Suprapubic skin (tissue), 4 donors: ENCODE results near the gene TRPM6. TPM values are rescaled to one million over a fixed set of nuclear protein-coding genes. Genes with fewer than 3 reads are reported as not detected.

Experiments used
- DNase-seq, 2 donors: peaks; one replicate each; pipeline ENCODE4 v3.0.0-alpha.2; 2019; ENCODE audit warnings: low spot score in 2 of 2
- H3K27ac ChIP-seq: fragments of 200-600 bp; sonication (generic); one replicate; pipeline ENCODE4 v1.5.1; 2019
- H3K27me3 ChIP-seq: fragments of 200-600 bp; sonication (generic); one replicate; pipeline ENCODE4 v1.5.1; 2019
- H3K36me3 ChIP-seq: fragments of 200-600 bp; sonication (generic); one replicate; pipeline ENCODE4 v1.5.1; 2019
- H3K4me1 ChIP-seq: fragments of 200-600 bp; sonication (generic); one replicate; pipeline ENCODE4 v1.5.1; 2019
- H3K4me3 ChIP-seq: fragments of 200-600 bp; sonication (generic); one replicate; pipeline ENCODE4 v1.5.1; 2019; ENCODE audit warnings: mild to moderate bottlenecking
- H3K9me3 ChIP-seq: fragments of 200-600 bp; sonication (generic); one replicate; pipeline ENCODE4 v1.5.1; 2019
- EP300 ChIP-seq: sonication (generic); formaldehyde crosslinking; IDR thresholded peaks from one replicate; pipeline ENCODE4 v1.6.1; 2017; ENCODE audit warnings: antibody characterized with exemption
- POLR2A ChIP-seq, 2 donors: fragments of 450-650 bp; IDR thresholded peaks; one replicate each; pipeline ENCODE4 v1.6.1; 2017; ENCODE audit warnings: antibody characterized with exemption in 2 of 2, mild to moderate bottlenecking in 2 of 2, moderate library complexity in 2 of 2
- POLR2AphosphoS5 ChIP-seq, 3 donors: sonication (generic); formaldehyde crosslinking; IDR thresholded peaks; one replicate each; pipeline ENCODE4 v1.6.1; 2017; ENCODE audit warnings: antibody characterized with exemption in 3 of 3
- WGBS: methylation state at CpG from one replicate; pipeline ENCODE4 v1.1.5; 2018; 5-methylcytosine and 5-hydroxymethylcytosine counted together
- total RNA-seq, 4 donors: library from RNA; depleted of rRNA; stranded (reverse); fragments of >200 nt; gene quantifications; one replicate each; pipeline ENCODE4 v1.1.0, GENCODE V29; 2016
- TF ChIP-seq, protein P1 (sequence below), 2 donors: fragments of 200-600 bp in 1 of 2; fragments of 450-650 bp in 1 of 2; sonication (generic) in 1 of 2; IDR thresholded peaks; one replicate each; pipeline ENCODE4 v1.5.1; 2016 to 2019; ENCODE audit warnings: antibody characterized with exemption in 2 of 2, mild to moderate bottlenecking in 1 of 2, moderate library complexity in 1 of 2

TRPM6 gene
- total RNA-seq, 4 donors from 2014 or later = 0.53 to 1.6 (median 1.0) TPM

DNA sequence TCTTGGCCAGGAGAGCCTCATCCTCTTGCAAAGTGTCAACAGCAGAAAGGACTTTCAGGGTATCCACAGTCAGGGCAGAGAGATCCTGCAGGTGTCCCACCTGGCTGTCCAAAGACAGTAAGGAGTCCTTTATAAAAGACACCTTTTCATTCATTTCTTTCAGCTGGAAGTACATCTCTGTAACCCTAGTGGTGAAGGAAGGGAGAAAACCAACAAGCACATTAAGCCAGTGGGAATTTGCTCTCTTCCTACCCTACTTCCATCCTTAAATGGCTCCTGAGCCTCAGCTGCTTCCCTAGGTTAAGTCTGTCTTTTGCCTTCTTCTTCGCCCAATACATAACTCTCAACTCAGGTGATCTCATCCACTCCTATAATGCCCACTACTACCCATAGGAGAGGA is 124.8 kb downstream of the TRPM6 start:
- no peak overlapping the region for H3K27ac ChIP-seq
- no peak overlapping the region for H3K4me3 ChIP-seq
- no peaks in the 10 kb centered on the region for H3K4me1 ChIP-seq
- no peaks in the 10 kb centered on the region for H3K36me3 ChIP-seq
- no peak for DNase-seq
- H3K27me3 ChIP-seq = no peaks in the 10 kb centered on the region
- 100% methylated on average over 1 of the region's 1 CpG for WGBS
- TF ChIP-seq, protein P1, sequence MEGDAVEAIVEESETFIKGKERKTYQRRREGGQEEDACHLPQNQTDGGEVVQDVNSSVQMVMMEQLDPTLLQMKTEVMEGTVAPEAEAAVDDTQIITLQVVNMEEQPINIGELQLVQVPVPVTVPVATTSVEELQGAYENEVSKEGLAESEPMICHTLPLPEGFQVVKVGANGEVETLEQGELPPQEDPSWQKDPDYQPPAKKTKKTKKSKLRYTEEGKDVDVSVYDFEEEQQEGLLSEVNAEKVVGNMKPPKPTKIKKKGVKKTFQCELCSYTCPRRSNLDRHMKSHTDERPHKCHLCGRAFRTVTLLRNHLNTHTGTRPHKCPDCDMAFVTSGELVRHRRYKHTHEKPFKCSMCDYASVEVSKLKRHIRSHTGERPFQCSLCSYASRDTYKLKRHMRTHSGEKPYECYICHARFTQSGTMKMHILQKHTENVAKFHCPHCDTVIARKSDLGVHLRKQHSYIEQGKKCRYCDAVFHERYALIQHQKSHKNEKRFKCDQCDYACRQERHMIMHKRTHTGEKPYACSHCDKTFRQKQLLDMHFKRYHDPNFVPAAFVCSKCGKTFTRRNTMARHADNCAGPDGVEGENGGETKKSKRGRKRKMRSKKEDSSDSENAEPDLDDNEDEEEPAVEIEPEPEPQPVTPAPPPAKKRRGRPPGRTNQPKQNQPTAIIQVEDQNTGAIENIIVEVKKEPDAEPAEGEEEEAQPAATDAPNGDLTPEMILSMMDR (IDR thresholded peaks at IDR 0.05) = no peak
- TF ChIP-seq POLR2AphosphoS5 (IDR thresholded peaks at IDR 0.05) = no peak
- no peak for TF ChIP-seq EP300
- TF ChIP-seq POLR2A (IDR thresholded peaks at IDR 0.05) = no peak
- H3K9me3 ChIP-seq = no peaks in the 10 kb centered on the region

DNA sequence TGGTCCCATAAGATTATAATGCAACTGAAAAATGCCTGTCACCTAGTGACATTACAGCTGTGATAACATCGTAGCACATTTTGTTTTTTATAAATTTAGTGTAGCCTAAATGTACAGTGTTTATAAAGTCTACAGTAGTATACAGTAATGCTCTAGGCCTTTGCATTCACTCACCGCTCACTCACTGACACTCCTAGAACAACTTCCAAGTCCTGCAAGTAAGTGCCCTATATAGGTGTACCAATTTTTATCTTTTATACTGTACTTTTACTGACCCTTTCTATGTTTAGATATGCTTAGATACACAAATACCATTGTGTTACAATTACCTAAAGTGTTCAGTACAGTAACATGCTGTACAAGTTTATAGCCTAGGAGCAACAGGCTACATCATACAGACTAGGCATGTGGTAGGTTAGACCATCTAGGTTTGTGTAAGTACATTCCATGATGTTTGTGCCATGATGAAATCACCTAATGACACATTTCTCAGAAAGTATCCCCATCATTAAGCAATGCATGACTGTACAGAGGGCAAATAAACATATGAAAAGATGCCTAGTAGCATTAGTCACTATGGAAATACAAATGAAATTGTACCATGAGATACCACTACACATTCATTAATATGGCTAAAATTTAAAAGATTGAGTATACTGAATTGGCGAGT is 127.6 kb downstream of the TRPM6 start:
- no peaks in the 10 kb centered on the region for H3K27me3 ChIP-seq
- no peaks in the 10 kb centered on the region for H3K4me1 ChIP-seq
- H3K27ac ChIP-seq = no peak overlapping the region
- no peak overlapping the region for H3K4me3 ChIP-seq
- no peaks in the 10 kb centered on the region for H3K9me3 ChIP-seq
- WGBS = 94% methylated on average over 3 of the region's 3 CpGs
- no peak for DNase-seq
- TF ChIP-seq, protein P1 (IDR thresholded peaks at IDR 0.05) = no peak
- TF ChIP-seq POLR2AphosphoS5 (IDR thresholded peaks at IDR 0.05) = no peak
- TF ChIP-seq POLR2A (IDR thresholded peaks at IDR 0.05) = no peak
- TF ChIP-seq EP300 = no peak
- H3K36me3 ChIP-seq = no peaks in the 10 kb centered on the region

DNA sequence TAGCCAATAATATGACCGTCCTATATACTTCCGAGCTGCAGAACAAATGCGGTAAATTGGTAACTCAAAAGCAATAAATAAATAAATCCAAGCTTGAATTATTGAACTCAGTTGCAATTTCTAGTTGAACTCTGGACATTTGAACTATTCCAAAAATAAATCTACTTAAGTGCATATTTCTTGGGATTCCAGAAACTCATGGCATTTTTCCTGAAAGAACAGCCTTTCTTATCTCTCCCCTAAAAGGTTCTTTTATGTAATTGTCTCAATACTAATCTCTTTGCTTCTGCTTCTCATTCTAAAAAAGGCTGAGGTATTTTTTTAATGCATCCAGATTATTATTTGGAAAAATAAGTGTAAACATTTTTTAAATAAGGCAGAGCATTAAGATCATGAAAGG is 131.7 kb downstream of the TRPM6 start:
- 92% methylated on average over 3 of the region's 3 CpGs for WGBS
- no peak for DNase-seq
- H3K4me1 ChIP-seq = no peaks in the 10 kb centered on the region
- H3K27ac ChIP-seq = no peak overlapping the region
- TF ChIP-seq POLR2A (IDR thresholded peaks at IDR 0.05) (no peak), POLR2AphosphoS5 (IDR thresholded peaks at IDR 0.05) (no peak), EP300 (no peak)
- TF ChIP-seq, protein P1 (IDR thresholded peaks at IDR 0.05) = no peak
- H3K27me3 ChIP-seq = no peaks in the 10 kb centered on the region
- H3K4me3 ChIP-seq = no peak overlapping the region
- H3K36me3 ChIP-seq = no peaks in the 10 kb centered on the region
- H3K9me3 ChIP-seq = no peaks in the 10 kb centered on the region

DNA sequence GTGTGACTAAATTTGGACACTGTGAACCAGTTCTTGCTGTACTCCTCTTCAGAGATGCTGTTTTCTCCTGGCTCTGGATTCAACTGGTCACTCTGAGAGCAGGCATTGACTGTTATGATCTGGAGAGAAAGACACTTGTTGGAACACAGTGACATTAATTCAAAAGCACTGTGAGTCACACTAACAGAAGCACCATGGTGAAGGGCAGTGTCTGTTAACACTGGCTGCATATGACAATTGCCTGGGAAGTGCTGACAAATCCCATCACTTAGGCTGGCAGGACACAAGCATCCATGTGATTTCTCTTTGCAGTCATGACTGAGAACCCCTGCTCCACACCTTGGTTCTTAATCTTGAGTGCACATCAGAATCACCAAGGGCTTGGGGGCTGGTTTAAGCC is 132.4 kb downstream of the TRPM6 start:
- Histone ChIP-seq H3K36me3 (no peaks in the 10 kb centered on the region), H3K27ac (no peak overlapping the region), H3K27me3 (no peaks in the 10 kb centered on the region), H3K4me3 (no peak overlapping the region), H3K4me1 (no peaks in the 10 kb centered on the region), H3K9me3 (no peaks in the 10 kb centered on the region)
- no peak for TF ChIP-seq POLR2A (IDR thresholded peaks at IDR 0.05)
- DNase-seq = no peak

DNA sequence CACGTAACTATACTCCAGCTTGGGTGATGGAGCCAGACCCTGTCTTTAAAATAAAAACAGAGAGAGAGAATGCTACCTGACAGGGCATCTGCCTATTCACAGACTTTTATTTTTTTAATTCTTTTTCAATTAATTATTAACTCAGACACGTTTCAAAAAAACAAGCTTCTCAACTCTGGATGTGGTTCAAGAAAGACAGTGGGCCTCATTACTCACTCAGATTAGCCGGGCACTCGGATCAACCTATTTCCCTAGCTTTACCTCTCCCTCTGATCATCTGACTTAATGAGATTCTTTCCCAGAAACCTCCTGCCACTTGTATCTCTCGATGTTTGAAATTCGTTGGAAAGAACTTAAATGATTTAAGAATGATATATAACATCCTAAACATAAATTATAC is 134.1 kb downstream of the TRPM6 start:
- WGBS = 83% methylated on average over 6 of the region's 6 CpGs
- no peak for TF ChIP-seq EP300
- TF ChIP-seq POLR2AphosphoS5 (IDR thresholded peaks at IDR 0.05) = no peak
- TF ChIP-seq POLR2A (IDR thresholded peaks at IDR 0.05) = no peak
- TF ChIP-seq, protein P1 (IDR thresholded peaks at IDR 0.05) = no peak
- Histone ChIP-seq H3K9me3 (no peaks in the 10 kb centered on the region), H3K4me1 (no peaks in the 10 kb centered on the region), H3K4me3 (no peak overlapping the region), H3K36me3 (no peaks in the 10 kb centered on the region), H3K27me3 (no peaks in the 10 kb centered on the region), H3K27ac (no peak overlapping the region)
- no peak for DNase-seq

DNA sequence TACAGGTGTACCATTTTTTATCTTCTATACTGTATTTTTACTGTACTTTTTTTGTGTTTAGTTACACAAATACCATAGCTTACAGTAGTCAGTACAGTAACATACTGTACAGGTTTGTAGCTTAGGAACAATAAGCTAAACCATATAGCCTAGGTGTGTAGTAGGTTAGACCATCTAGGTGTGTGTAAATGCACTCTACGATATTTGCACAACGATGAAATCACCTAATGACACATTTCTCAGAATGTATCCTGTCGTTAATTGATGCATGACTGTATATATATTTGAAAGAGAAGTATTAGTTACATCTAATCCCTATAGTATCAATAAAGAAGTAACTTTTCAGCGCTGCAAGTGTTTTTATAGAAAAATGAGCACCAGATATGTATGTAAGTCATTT is 138.8 kb downstream of the TRPM6 start:
- H3K27ac ChIP-seq = no peak overlapping the region
- 91% methylated on average over 4 of the region's 4 CpGs for WGBS
- TF ChIP-seq EP300 (no peak), POLR2A (IDR thresholded peaks at IDR 0.05) (no peak), POLR2AphosphoS5 (IDR thresholded peaks at IDR 0.05) (no peak)
- TF ChIP-seq, protein P1 (IDR thresholded peaks at IDR 0.05) = no peak

More for the DNA sequence above, 138.8 kb downstream of the TRPM6 start:
- Histone ChIP-seq H3K4me1 (no peaks in the 10 kb centered on the region), H3K9me3 (no peaks in the 10 kb centered on the region), H3K36me3 (no peaks in the 10 kb centered on the region), H3K4me3 (no peak overlapping the region), H3K27me3 (no peaks in the 10 kb centered on the region)
- DNase-seq = no peak
